Stomach smooth muscle (tissue), 2 donors: ENCODE data around the gene EPHA10.
"Not testable (repeated sequence)": the region's sequence is repeated elsewhere in the genome, so short reads cannot be mapped to it uniquely, and the experiment has no call there.

Source experiments
- H3K27ac ChIP-seq: one replicate; pipeline ENCODE4 v1.7.0; 2013; ENCODE audit warnings: mild to moderate bottlenecking, low read length, inconsistent platforms
- H3K27me3 ChIP-seq, 2 donors: one replicate each; pipeline ENCODE4 v1.7.0; 2013; ENCODE audit warnings: low read length in 2 of 2; ENCODE audit not compliant: insufficient read depth in 2 of 2, control insufficient read depth in 1 of 2
- H3K36me3 ChIP-seq, 2 donors: one replicate each; pipeline ENCODE4 v1.7.0; 2013; ENCODE audit warnings: low read length in 2 of 2; ENCODE audit not compliant: control insufficient read depth in 2 of 2, insufficient read depth in 2 of 2
- H3K4me1 ChIP-seq: one replicate; pipeline ENCODE4 v1.7.0; 2013; ENCODE audit warnings: low read length; ENCODE audit not compliant: control insufficient read depth, insufficient read depth
- H3K4me3 ChIP-seq, 2 donors: one replicate each; pipeline ENCODE4 v1.7.0; 2013; ENCODE audit warnings: low read length in 2 of 2
- H3K9ac ChIP-seq, 2 donors: one replicate each; pipeline ENCODE4 v1.7.0; 2013; ENCODE audit warnings: low read length in 2 of 2, mild to moderate bottlenecking in 1 of 2
- H3K9me3 ChIP-seq, 2 donors: one replicate each; pipeline ENCODE4 v1.7.0; 2013; ENCODE audit warnings: low read length in 2 of 2; ENCODE audit not compliant: control insufficient read depth in 2 of 2
- donor health status: healthy.
- donor health status: Pancreatic carcinoma.

The EPHA10 gene

GRCh38 chr1:37797750-37798345, 32.9 kb upstream of the EPHA10 start:
- no peak overlapping the region for H3K4me3 ChIP-seq
- H3K9ac ChIP-seq: no peak overlapping the region
- H3K27me3 ChIP-seq: no peaks in the 10 kb centered on the region
- peaks cover 4 to 19% of the 10 kb centered on the region in 2 donors for H3K36me3 ChIP-seq
- no peaks in the 10 kb centered on the region for H3K9me3 ChIP-seq
- H3K4me1 ChIP-seq: peaks cover 9% of the 10 kb centered on the region
- H3K27ac ChIP-seq: no peak overlapping the region

- Histone ChIP-seq H3K4me1 (peaks cover 9% of the 10 kb centered on the region), H3K9me3 (no peaks in the 10 kb centered on the region), H3K9ac (no peak overlapping the region), H3K27ac (no peak overlapping the region), H3K27me3 (peaks cover 0 to 2% of the 10 kb centered on the region in 2 donors), H3K36me3 (peaks cover 0 to 12% of the 10 kb centered on the region in 2 donors), H3K4me3 (peak overlapping the region in 1 of 2 donors; percentile 65)
Measured at GRCh38 chr1:37795340-37796125, 30.6 kb upstream of the EPHA10 start.

GRCh38 chr1:37794372-37795339, 29.7 kb upstream of the EPHA10 start:
- Histone ChIP-seq H3K4me1 (peaks cover 9% of the 10 kb centered on the region), H3K9me3 (no peaks in the 10 kb centered on the region), H3K27ac (no peak overlapping the region), H3K9ac (no peak overlapping the region), H3K4me3 (peak overlapping the region; percentile 25 to 65), H3K27me3 (peaks cover 0 to 7% of the 10 kb centered on the region in 2 donors), H3K36me3 (peaks cover 0 to 7% of the 10 kb centered on the region in 2 donors)

GRCh38 chr1:37793773-37794371, 29.0 kb upstream of the EPHA10 start, which contains the start of gene MANEAL:
MANEAL (plus strand) TSS chr1:37793847; CDS start chr1:37794183, 336 bp downstream.
- peaks cover 9% of the 10 kb centered on the region for H3K4me1 ChIP-seq
- peaks cover 0 to 3% of the 10 kb centered on the region in 2 donors for H3K36me3 ChIP-seq
- H3K9ac ChIP-seq: no peak within 1 kb of the TSS
- no peaks in the 10 kb centered on the region for H3K9me3 ChIP-seq
- H3K27ac ChIP-seq: no peak within 1 kb of the TSS
- H3K27me3 ChIP-seq: peaks cover 0 to 8% of the 10 kb centered on the region in 2 donors
- H3K4me3 ChIP-seq: peak within 1 kb of the TSS; percentile 25 to 76

- Histone ChIP-seq H3K4me1 (peaks cover 9% of the 10 kb centered on the region), H3K9ac (no peak overlapping the region), H3K4me3 (peak overlapping the region in 1 of 2 donors; percentile 22), H3K27ac (no peak overlapping the region), H3K9me3 (no peaks in the 10 kb centered on the region), H3K27me3 (peaks cover 0 to 13% of the 10 kb centered on the region in 2 donors), H3K36me3 (peaks cover 0 to 2% of the 10 kb centered on the region in 2 donors)
Measured at GRCh38 chr1:37792943-37793686, 28.2 kb upstream of the EPHA10 start.

- no peaks in the 10 kb centered on the region for H3K4me1 ChIP-seq
- no peak overlapping the region for H3K4me3 ChIP-seq
- H3K36me3 ChIP-seq: no peaks in the 10 kb centered on the region
- H3K9ac ChIP-seq: no peak overlapping the region
- H3K27me3 ChIP-seq: peaks cover 0 to 8% of the 10 kb centered on the region in 2 donors
- H3K9me3 ChIP-seq: no peaks in the 10 kb centered on the region
- H3K27ac ChIP-seq: no peak overlapping the region
Measured at GRCh38 chr1:37782491-37782890, 17.6 kb upstream of the EPHA10 start.

GRCh38 chr1:37778654-37779053, 13.7 kb upstream of the EPHA10 start:
- Histone ChIP-seq H3K27me3 (peaks cover 0 to 5% of the 10 kb centered on the region in 2 donors), H3K4me1 (no peaks in the 10 kb centered on the region), H3K9me3 (no peaks in the 10 kb centered on the region), H3K4me3 (no peak overlapping the region), H3K36me3 (no peaks in the 10 kb centered on the region), H3K27ac (no peak overlapping the region), H3K9ac (no peak overlapping the region)

GRCh38 chr1:37776946-37777516, 12.1 kb upstream of the EPHA10 start:
- no peaks in the 10 kb centered on the region for H3K36me3 ChIP-seq
- H3K4me3 ChIP-seq: no peak overlapping the region
- H3K9me3 ChIP-seq: no peaks in the 10 kb centered on the region
- no peaks in the 10 kb centered on the region for H3K4me1 ChIP-seq
- peaks cover 0 to 5% of the 10 kb centered on the region in 2 donors for H3K27me3 ChIP-seq
- H3K27ac ChIP-seq: no peak overlapping the region
- no peak overlapping the region for H3K9ac ChIP-seq

GRCh38 chr1:37771440-37771839, 6.5 kb upstream of the EPHA10 start:
- not testable (repeated sequence) for H3K27ac ChIP-seq, H3K9ac ChIP-seq, H3K4me1 ChIP-seq, H3K27me3 ChIP-seq, H3K4me3 ChIP-seq, H3K9me3 ChIP-seq, H3K36me3 ChIP-seq
